Transverse colon (tissue), 3 donors: ENCODE results near the gene EPB41L4B.

ENCODE experiments used
- POLR2A ChIP-seq: fragments of 450-650 bp; IDR thresholded peaks from one replicate; pipeline ENCODE4 v1.6.1; 2016; ENCODE audit warnings: antibody characterized with exemption, mild to moderate bottlenecking, moderate library complexity
- TF ChIP-seq, protein P1 (sequence below), 5 experiments: fragments of 200-600 bp in 3 of 5; fragments of 450-650 bp in 2 of 5; sonication (generic) in 3 of 5; IDR thresholded peaks; 1 replicate in 2 of 5; 2 replicates in 3 of 5; pipeline ENCODE4 v1.5.1; 2016 to 2017; ENCODE audit warnings: antibody characterized with exemption in 5 of 5, inconsistent platforms in 3 of 5, mild to moderate bottlenecking in 2 of 5, moderate library complexity in 1 of 5

DNA sequence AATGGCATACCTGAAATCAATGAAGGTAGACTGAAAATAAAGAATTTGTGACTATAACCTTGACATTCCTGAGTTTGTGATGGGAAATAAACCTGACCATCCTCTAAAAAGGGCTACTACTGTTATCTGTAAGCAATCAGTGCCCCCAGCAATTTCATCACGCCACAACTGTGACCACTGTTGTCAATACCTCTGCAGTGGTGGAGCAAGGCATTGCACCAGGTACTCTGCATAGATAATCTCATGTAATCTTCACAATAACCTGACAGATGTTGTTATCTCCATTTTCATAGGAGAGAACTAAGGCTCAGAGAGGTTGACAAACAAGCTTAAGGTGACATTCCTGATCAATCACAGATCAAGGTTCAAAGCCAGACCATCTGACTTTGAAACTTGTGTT lies 115.3 kb downstream of the EPB41L4B start:
- TF ChIP-seq, protein P1, sequence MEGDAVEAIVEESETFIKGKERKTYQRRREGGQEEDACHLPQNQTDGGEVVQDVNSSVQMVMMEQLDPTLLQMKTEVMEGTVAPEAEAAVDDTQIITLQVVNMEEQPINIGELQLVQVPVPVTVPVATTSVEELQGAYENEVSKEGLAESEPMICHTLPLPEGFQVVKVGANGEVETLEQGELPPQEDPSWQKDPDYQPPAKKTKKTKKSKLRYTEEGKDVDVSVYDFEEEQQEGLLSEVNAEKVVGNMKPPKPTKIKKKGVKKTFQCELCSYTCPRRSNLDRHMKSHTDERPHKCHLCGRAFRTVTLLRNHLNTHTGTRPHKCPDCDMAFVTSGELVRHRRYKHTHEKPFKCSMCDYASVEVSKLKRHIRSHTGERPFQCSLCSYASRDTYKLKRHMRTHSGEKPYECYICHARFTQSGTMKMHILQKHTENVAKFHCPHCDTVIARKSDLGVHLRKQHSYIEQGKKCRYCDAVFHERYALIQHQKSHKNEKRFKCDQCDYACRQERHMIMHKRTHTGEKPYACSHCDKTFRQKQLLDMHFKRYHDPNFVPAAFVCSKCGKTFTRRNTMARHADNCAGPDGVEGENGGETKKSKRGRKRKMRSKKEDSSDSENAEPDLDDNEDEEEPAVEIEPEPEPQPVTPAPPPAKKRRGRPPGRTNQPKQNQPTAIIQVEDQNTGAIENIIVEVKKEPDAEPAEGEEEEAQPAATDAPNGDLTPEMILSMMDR (IDR thresholded peaks at IDR 0.05) = no peak
- no peak for TF ChIP-seq POLR2A
